GM13976 (cell line): ENCODE measurements around the gene PRKG1.

Source experiments
- DNase-seq: peaks from one replicate; pipeline ENCODE4 v3.0.0; 2012; ENCODE audit warnings: low spot score
- CTCF ChIP-seq: IDR thresholded peaks from 2 replicates; pipeline ENCODE4 v1.5.1; 2012; ENCODE audit warnings: borderline replicate concordance, mild to moderate bottlenecking; ENCODE audit not compliant: insufficient read depth; ENCODE audit errors: extremely low read depth, missing control alignments, control extremely low read depth
- in situ Hi-C: fragments of 300-500 bp; cut with MboI; formaldehyde crosslinking; loops from one replicate; pipeline ENCODE4 v1.12.0; 2022; ENCODE audit warnings: low sequenced_read_pairs, mixed read lengths, inconsistent platforms; ENCODE audit not compliant: unreplicated experiment

Gene PRKG1

GRCh38 chr10:51301644-51302043, 227.4 kb downstream of the PRKG1 start:
- DNase-seq, result no peak
- no peak for TF ChIP-seq CTCF
- in situ Hi-C loops, result no loop called here

GRCh38 chr10:51302316-51302715, 228.0 kb downstream of the PRKG1 start:
- no peak for TF ChIP-seq CTCF
- in situ Hi-C loops, result no loop called here
- DNase-seq, result no peak

- TF ChIP-seq CTCF, result no peak
- no peak for DNase-seq
- in situ Hi-C loops, result no loop called here
These were observed 233.8 kb downstream of the PRKG1 start for GRCh38 chr10:51308116-51308515.

GRCh38 chr10:51311228-51311627, 236.9 kb downstream of the PRKG1 start:
- no peak for TF ChIP-seq CTCF
- in situ Hi-C loops, result no loop called here
- no peak for DNase-seq

GRCh38 chr10:51312817-51313216, 238.5 kb downstream of the PRKG1 start:
- no peak for TF ChIP-seq CTCF
- in situ Hi-C loops, result no loop called here
- no peak for DNase-seq

GRCh38 chr10:51313251-51313650, 239.0 kb downstream of the PRKG1 start:
- DNase-seq, result no peak
- no peak for TF ChIP-seq CTCF
- in situ Hi-C loops, result no loop called here

GRCh38 chr10:51313773-51314478, 239.6 kb downstream of the PRKG1 start:
- in situ Hi-C loops, result no loop called here
- DNase-seq, result no peak
- TF ChIP-seq CTCF, result no peak
